HG03095 (cell line): ENCODE data around the gene FIBIN.

Source experiments
- ATAC-seq: cut with Tn5 transposase; IDR thresholded peaks from one replicate; pipeline ENCODE4 v1.9.1; 2021; ENCODE audit warnings: moderate library complexity; ENCODE audit not compliant: unreplicated experiment

The FIBIN gene

DNA sequence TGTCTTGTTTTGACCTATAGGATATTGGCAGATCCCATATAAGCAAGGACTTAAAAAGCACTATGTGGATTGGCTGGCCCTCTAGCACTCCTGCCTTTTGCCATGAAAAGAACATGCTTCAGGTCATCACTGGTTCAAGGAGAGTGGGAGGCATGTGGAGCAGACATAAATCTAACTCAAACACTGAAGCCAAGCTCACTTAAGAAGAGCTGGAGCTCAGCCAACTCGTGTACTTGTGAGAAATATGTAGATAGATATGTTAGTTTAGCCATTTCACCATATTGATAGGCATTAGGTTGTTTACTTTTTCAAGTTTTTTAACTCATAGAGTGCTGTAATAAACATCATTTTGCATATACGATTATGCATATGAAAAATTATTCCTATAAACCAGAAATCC is 26.8 kb downstream of the FIBIN start:
- ATAC-seq = no peak

GRCh38 chr11:27022659-27023251 is 28.8 kb downstream of the FIBIN start:
- ATAC-seq = no peak

DNA sequence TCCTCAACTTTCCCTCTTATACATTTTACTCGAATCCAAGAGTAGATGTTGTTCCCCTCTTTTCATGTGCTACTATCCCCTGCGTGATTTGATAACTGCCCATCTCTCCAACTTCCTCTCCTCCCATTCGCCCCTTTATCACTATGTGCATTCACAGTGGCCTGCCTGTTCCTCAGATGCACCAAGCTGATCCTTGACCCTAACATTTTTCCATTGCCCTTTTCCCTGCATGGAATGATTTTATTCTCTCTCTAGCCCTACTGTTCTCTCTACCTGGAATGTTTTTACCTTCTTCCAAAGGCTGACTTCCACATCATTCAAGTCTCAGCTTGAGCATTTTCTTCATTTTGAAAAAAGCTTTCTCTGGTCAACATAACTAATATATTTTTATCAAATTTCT is 31.0 kb downstream of the FIBIN start:
- no peak for ATAC-seq

- ATAC-seq = no peak
Measured at GRCh38 chr11:27025312-27025955, 31.5 kb downstream of the FIBIN start.

- no peak for ATAC-seq
Measured at GRCh38 chr11:27025957-27026733, 32.2 kb downstream of the FIBIN start.

DNA sequence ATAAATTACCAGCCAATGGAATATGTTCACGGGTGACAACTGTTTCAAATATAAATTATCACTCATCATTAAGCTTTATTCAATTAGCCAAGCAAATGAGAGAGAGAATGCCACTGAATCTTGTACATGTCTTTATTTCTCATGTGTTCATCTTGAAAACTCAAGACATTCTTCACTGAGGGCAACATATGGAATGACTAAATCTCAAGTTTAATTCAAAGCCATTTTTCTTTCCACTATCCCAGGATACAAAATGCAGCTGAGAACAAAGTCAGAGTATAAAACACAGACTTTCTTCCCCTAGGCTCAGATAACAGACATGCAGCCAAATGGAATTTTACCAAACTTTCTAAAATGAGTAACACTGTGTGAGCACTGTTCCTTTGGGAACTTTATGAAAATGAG is 34.7 kb downstream of the FIBIN start:
- no peak for ATAC-seq

DNA sequence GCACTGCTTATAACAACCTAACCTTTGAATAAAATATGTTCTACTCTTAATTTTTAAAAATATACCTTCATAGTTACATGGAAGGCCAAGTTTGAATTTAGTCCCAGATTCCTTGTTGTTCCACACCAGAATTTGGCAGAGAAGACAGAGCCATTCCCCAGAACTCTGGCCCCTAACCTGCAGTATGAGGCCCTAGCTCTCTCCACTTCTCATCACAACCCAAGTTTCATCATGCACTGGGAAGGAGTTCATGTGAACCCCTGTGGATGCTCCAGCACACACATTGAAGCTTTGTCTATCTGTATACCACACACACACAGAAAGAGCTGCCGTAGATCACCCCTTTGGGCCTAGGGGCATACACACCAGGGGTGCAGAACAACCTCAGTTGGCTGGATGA is 36.1 kb downstream of the FIBIN start:
- ATAC-seq = no peak

GRCh38 chr11:27031754-27032153 is 37.8 kb downstream of the FIBIN start:
- ATAC-seq = no peak

GRCh38 chr11:27039873-27040272 is 46.0 kb downstream of the FIBIN start:
- no peak for ATAC-seq

DNA sequence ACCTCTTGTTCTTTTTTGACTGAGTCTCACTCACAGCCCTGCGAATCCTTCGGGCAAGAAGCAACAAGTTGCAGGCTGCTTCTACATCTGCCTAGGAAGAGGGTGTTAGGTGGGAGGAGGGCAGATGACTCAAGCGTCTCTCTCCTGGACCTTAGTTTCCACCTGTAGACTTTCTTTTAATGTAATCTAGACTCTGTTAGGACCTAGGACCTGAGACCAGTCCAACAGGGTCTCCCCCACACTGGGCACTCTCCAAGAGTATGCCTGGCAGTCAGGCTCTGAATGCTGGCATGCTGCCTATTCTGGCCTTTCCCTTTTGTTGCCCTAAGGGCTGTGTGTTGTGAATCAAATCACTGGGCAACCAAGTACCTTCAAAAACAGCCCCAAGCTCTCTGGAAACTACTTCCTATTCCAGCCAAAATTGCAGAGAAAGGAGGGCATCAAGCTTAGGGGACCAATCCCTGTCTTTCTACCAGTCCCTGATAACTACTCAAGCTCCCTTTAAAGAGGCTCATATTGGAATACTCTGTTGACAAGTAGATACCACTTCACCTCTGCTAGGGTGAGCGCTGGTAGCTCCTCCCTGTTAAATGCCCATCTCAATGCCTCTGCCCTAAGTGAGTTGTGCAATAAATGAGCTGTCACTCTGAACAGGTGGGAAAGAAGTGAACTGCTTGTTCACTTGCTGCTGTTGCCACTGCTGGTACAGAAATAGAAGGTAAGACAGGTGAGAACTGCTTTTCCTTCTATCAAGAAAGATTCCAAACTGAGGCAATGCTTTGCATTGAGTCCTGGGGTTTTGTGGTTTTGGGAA is 46.6 kb downstream of the FIBIN start, which contains the start of gene BBOX1:
TSS of gene BBOX1 (plus strand) at position 514 of the 814 bp plus-strand sequence. CDS start 14,616 bp downstream, outside the sequence.
- ATAC-seq = no peak

DNA sequence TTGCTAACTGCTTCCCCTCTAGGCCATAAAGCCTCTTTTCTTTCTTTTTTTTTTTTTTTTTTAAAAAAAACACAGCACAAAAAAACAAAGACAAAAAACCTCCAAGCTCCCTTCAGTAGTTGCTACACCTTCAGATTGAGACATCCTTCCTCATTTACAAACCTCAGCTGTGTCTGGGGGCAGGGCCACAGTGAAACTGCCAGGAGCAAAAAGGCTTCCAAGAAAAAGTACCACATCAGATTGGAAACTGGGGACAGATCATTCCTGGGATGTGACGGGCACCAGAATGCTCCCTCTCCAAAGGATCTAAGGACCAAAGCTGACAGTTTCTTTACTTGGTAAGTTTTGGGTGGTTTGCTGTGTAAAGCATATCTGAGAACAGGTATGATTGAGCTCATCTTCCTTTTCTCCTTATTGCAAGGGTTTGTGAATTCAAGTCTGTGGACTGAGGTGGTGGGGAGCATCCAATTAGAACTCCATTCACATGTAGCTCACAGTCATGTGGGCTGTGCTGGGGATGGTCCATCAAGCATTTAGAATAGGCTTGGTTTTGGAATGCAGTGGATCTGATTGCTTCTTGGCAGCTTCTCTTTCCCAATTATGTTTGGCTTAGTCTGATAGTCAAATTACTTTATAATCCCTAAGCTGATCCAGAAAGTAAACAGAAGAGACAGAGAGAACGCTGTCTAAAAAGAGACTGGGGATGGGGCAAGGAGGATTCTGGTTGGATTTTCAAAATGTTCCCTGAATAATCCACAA is 47.4 kb downstream of the FIBIN start:
- ATAC-seq = no peak
